Measurements from ENCODE around the gene MBD3L4.

Gene MBD3L4

DNA sequence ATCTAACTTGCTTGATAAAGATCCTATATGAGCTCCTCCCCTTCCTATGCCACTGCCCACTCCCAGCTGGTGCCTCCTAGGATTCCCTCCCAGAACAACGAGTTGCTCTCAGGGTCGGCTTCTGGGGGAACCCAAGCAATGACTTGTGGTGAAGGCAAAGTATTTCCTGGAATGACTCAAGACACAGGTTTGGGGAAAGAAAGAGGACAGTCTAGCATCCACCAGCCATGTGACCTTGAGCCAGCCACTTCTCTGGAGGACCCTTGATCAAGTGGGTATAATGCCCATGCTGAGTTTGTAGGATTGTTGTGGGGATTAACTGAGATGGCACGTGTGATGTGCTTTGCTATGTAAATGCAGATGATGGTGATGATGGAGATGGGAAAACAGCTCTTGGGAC is 51.7 kb downstream of the MBD3L4 start:
- no peak overlapping the region for H3K27ac ChIP-seq (ENCODE audit: low read depth, low read length)
- H3K9me2 ChIP-seq (replicated peaks; ENCODE audit: control insufficient read depth, low read length), result no peaks in the 10 kb centered on the region
- no peak overlapping the region for H3K4me2 ChIP-seq (ENCODE audit: low read length)
- no peaks in the 10 kb centered on the region for H3F3A ChIP-seq (ENCODE audit: control insufficient read depth, insufficient read depth)
- TF ChIP-seq, protein P1, sequence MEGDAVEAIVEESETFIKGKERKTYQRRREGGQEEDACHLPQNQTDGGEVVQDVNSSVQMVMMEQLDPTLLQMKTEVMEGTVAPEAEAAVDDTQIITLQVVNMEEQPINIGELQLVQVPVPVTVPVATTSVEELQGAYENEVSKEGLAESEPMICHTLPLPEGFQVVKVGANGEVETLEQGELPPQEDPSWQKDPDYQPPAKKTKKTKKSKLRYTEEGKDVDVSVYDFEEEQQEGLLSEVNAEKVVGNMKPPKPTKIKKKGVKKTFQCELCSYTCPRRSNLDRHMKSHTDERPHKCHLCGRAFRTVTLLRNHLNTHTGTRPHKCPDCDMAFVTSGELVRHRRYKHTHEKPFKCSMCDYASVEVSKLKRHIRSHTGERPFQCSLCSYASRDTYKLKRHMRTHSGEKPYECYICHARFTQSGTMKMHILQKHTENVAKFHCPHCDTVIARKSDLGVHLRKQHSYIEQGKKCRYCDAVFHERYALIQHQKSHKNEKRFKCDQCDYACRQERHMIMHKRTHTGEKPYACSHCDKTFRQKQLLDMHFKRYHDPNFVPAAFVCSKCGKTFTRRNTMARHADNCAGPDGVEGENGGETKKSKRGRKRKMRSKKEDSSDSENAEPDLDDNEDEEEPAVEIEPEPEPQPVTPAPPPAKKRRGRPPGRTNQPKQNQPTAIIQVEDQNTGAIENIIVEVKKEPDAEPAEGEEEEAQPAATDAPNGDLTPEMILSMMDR (IDR thresholded peaks at IDR 0.05; ENCODE audit: low read depth, low read length, poor library complexity, severe bottlenecking), result no peak
- TF ChIP-seq EZH2phosphoT487 (IDR thresholded peaks at IDR 0.05; ENCODE audit: borderline replicate concordance, low read length), result no peak
- no peaks in the 10 kb centered on the region for H3K36me3 ChIP-seq (ENCODE audit: control insufficient read depth, low read length)
- H4K20me1 ChIP-seq (ENCODE audit: control insufficient read depth, insufficient read depth, low read depth, low read length), result no peaks in the 10 kb centered on the region
- H3K4me1 ChIP-seq (ENCODE audit: control insufficient read depth, low read length), result no peaks in the 10 kb centered on the region
- H3K79me2 ChIP-seq (ENCODE audit: control insufficient read depth, low read length), result no peaks in the 10 kb centered on the region
- no peak overlapping the region for H3K4me3 ChIP-seq (ENCODE audit: low read length)
- H3K27me3 ChIP-seq (ENCODE audit: control insufficient read depth, low read length), result peaks cover 4% of the 10 kb centered on the region; the same call in 1 of the 2 replicates
- H3K9me3 ChIP-seq (ENCODE audit: control insufficient read depth, insufficient read depth, low read length), result 0 out of 2 replicates have a peak, but pooled peaks cover 4% of the 10 kb centered on the region

DNA sequence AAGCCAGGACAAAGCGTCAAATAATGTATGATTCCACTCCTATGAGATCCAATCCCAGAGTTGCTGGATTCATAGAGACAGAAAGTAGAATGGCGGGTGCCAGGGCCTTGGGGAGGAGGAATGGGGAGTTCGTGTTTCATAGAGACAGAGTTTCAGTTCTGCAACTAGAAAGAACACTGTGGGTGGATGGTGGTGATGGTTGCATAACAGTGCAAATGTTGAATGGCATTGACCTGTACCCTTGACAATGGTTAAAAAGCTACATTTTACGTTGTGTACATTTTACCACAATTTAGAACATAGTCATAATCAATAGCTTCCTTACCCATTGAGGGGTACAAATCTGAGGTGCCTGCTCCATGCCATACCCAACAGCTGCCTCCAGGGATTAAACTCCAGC is 52.1 kb downstream of the MBD3L4 start:
- Histone ChIP-seq H3K27ac (ENCODE audit: low read depth, low read length) (no peak overlapping the region), H3K4me2 (ENCODE audit: low read length) (no peak overlapping the region), H3K9me3 (ENCODE audit: control insufficient read depth, insufficient read depth, low read length) (0 out of 2 replicates have a peak, but pooled peaks cover 4% of the 10 kb centered on the region), H3K4me1 (ENCODE audit: control insufficient read depth, low read length) (no peaks in the 10 kb centered on the region), H3K79me2 (ENCODE audit: control insufficient read depth, low read length) (no peaks in the 10 kb centered on the region), H3K36me3 (ENCODE audit: control insufficient read depth, low read length) (no peaks in the 10 kb centered on the region), H3F3A (ENCODE audit: control insufficient read depth, insufficient read depth) (no peaks in the 10 kb centered on the region), H3K4me3 (ENCODE audit: low read length) (no peak overlapping the region), H4K20me1 (ENCODE audit: control insufficient read depth, insufficient read depth, low read depth, low read length) (no peaks in the 10 kb centered on the region), H3K27me3 (ENCODE audit: control insufficient read depth, low read length) (peaks cover 6% of the 10 kb centered on the region; the same call in 1 of the 2 replicates), H3K9me2 (replicated peaks; ENCODE audit: control insufficient read depth, low read length) (no peaks in the 10 kb centered on the region)
- TF ChIP-seq EZH2phosphoT487 (IDR thresholded peaks at IDR 0.05; ENCODE audit: borderline replicate concordance, low read length), result no peak
- TF ChIP-seq, protein P1 (IDR thresholded peaks at IDR 0.05; ENCODE audit: low read depth, low read length, poor library complexity, severe bottlenecking), result no peak
